Measurements from ENCODE around the gene MRM3.
"Not testable (repeated sequence)": the region's sequence is repeated elsewhere in the genome, so short reads cannot be mapped to it uniquely, and the experiment has no call there.

- not testable (repeated sequence) for TF ChIP-seq CTCF (IDR thresholded peaks at IDR 0.05; ENCODE audit: low read depth, low read length); EZH2phosphoT487 (IDR thresholded peaks at IDR 0.05; ENCODE audit: low read depth)
Observed at GRCh38 chr17:829614-830013, 47.5 kb downstream of the MRM3 start.
